Measurements from ENCODE around the gene PHLDB2.

The PHLDB2 gene

GRCh38 chr3:111858642-111859041 is 423 bp upstream of the PHLDB2 start:
- no peak for TF ChIP-seq POLR2A (IDR thresholded peaks at IDR 0.05; ENCODE audit: extremely low read depth, insufficient read length)
- no peak for TF ChIP-seq CTCF (IDR thresholded peaks at IDR 0.05; ENCODE audit: low read depth, low read length)
- TF ChIP-seq MAX (IDR thresholded peaks at IDR 0.05; ENCODE audit: low read depth, low read length): no peak
- no peak for TF ChIP-seq MYC (IDR thresholded peaks at IDR 0.05; ENCODE audit: low read depth, low read length)
- no peak for DNase-seq (ENCODE audit: low read depth)
- H3K4me3 ChIP-seq (ENCODE audit: low read depth, low read length): no peak overlapping the region

GRCh38 chr3:111859974-111860859 is 1.2 kb downstream of the PHLDB2 start:
- peak; percentile 7 for TF ChIP-seq CTCF (IDR thresholded peaks at IDR 0.05; ENCODE audit: low read depth, low read length)
- TF ChIP-seq MYC (IDR thresholded peaks at IDR 0.05; ENCODE audit: low read depth, low read length): no peak
- TF ChIP-seq MAX (IDR thresholded peaks at IDR 0.05; ENCODE audit: low read depth, low read length): no peak
- peak overlapping the region; percentile 49 for H3K4me3 ChIP-seq (ENCODE audit: low read depth, low read length)
- DNase-seq (ENCODE audit: low read depth): peak; percentile 69

GRCh38 chr3:111861391-111861790 is 2.3 kb downstream of the PHLDB2 start:
- TF ChIP-seq MYC (IDR thresholded peaks at IDR 0.05; ENCODE audit: low read depth, low read length) (no peak), CTCF (IDR thresholded peaks at IDR 0.05; ENCODE audit: low read depth, low read length) (no peak), POLR2A (IDR thresholded peaks at IDR 0.05; ENCODE audit: extremely low read depth, insufficient read length) (no peak), MAX (IDR thresholded peaks at IDR 0.05; ENCODE audit: low read depth, low read length) (no peak)
- no peak for DNase-seq (ENCODE audit: low read depth)
- H3K4me3 ChIP-seq (ENCODE audit: low read depth, low read length): no peak overlapping the region

DNA sequence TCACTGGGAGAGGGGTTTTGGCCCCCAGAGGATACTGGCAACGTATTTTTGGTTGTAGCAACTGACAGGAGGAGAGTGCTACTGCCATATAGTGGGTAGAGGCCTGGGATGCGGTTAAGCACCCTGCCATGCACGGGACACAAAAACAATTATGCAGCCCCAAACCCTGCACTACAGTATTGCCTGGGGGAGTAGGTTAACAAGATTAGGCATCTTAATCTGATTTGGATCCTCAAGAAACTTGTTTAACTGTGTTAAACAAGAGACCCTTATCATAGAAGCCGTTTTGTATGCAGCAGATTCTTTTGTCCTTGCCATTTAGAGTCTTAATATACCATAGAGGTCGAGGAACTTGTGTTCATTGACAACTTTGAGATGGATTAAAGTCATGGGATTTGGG is 3.4 kb downstream of the PHLDB2 start:
- no peak for TF ChIP-seq CTCF (IDR thresholded peaks at IDR 0.05; ENCODE audit: low read depth, low read length)
- TF ChIP-seq MYC (IDR thresholded peaks at IDR 0.05; ENCODE audit: low read depth, low read length): no peak
- TF ChIP-seq MAX (IDR thresholded peaks at IDR 0.05; ENCODE audit: low read depth, low read length): no peak
- no peak for TF ChIP-seq POLR2A (IDR thresholded peaks at IDR 0.05; ENCODE audit: extremely low read depth, insufficient read length)
- no peak overlapping the region for H3K4me3 ChIP-seq (ENCODE audit: low read depth, low read length)
- DNase-seq (ENCODE audit: low read depth): no peak

DNA sequence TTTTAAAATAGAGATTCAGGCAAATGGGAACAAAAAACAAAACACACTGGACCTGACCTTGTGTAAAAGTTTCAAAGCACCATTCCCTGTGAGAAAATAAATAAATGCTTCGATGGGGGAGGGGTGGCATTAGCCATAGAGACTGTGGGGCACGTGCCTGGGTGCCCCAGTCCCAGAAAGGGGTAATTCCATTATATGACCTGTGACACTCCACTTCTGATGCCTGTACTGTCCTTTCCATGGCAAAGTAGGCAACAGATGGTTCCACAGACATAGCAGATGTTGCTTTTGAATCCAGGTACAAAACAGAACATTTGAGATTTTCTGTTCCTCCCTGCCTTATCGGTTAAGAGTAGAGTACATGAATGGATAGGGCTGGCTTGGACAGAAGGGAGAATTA is 3.9 kb downstream of the PHLDB2 start:
- no peak for TF ChIP-seq CTCF (IDR thresholded peaks at IDR 0.05; ENCODE audit: low read depth, low read length)
- H3K4me3 ChIP-seq (ENCODE audit: low read depth, low read length): no peak overlapping the region
- DNase-seq (ENCODE audit: low read depth): no peak

Data from NB4 (cell line).